GM21723 (cell line): ENCODE measurements around the gene PAQR7.
A peak's percentile ranks its signal among the peaks of the same experiment; 100 is the strongest.

ENCODE experiments used
- ATAC-seq: cut with Tn5 transposase; IDR thresholded peaks from one replicate; pipeline ENCODE4 v1.9.1; 2021; ENCODE audit warnings: mild to moderate bottlenecking, moderate library complexity; ENCODE audit not compliant: unreplicated experiment

Gene PAQR7

DNA sequence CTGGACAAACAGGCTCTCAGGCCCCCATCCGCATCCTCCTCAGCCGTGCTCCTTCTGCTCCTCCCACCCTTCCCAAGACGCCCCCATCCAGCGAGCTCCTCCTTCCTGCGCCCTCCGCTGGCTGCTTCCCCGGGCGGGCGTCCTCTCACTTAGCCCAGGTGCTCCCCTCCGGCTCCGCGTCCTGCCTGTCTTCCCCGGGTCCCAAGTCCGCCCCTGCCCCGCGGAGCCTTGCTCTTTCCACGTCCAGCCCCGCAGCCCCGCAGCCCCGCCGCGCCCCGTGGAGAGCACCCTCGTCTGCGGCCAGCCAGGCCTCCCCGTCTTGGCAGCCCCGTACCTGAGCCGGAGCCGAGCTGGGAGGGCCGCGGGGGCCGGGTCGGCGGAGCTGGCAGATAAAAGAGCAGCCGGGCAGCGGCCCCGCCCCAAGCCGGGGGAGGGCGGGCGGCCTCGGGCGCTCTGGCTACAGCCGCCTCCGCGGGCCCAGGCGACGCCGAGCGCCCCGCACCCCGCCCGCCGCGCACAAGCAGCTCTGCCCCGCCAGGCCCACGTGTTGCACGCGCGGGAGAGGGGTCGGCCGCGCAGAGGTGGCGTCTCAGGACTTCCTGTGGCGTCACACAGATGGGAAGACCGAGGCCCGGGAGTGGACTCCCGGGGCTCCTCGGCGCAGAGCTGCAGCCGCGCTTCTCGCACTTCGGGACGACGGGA is at the start of gene PAQR7:
Gene PAQR7 (minus strand): TSS at position 555 of the 702 bp plus-strand sequence. CDS start 11,869 bp downstream, outside the sequence.
- ATAC-seq = peak; percentile 67

- no peak for ATAC-seq
Observed at GRCh38 chr1:25924454-25924853, 48.9 kb upstream of the PAQR7 start.

DNA sequence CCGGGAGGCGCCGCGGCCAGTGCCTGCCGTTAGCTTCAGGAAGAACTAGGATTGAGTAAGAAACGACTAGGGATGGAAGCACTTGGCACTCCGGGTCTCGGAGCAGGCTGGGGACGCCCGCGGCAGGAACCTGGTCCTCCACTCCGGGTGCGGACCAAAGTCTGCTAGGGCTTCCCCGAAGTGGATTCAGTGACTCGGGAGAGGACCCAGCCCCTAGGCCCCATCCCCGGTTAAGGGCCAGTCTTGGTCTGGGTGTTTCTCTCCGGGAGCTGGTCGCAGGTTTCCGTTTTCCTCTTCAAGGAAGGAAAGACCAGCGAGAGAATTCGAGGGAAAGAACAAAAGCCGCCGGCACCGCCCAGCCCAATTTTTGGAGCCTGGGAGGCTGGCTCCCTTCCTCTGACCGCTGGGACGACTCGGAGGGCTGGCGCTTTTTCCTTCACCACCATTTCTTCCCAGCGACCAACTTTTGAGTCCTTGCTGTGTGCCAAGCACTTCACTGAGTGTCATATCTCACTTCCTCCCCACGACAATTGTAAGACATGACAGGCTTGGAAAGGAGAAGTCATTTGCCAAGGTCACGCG is 47.6 kb upstream of the PAQR7 start:
- no peak for ATAC-seq

GRCh38 chr1:25922056-25922970 is 46.8 kb upstream of the PAQR7 start:
- ATAC-seq = no peak

- no peak for ATAC-seq
Observed at GRCh38 chr1:25918615-25919014, 43.1 kb upstream of the PAQR7 start.

- ATAC-seq = no peak
Observed at GRCh38 chr1:25917996-25918395, 42.5 kb upstream of the PAQR7 start.

DNA sequence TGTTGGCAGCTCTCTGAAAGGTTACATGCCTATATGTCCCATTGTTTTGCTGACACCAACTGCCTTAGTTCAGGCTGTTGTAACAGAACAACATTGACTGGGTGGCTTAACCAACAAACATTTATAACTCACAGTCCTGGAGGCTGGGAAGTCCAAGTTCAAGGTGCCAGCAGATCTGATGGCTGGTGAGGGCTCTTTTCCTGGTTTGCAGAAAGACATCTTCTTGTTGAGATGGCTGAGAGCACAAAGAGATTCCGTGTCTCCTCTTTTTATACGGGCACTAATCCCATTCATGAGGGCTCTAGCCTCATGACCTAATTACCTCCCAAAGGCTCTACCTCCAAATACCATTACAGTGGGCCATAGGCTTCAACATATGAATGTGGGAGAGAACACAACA is 41.0 kb upstream of the PAQR7 start:
- ATAC-seq = no peak

DNA sequence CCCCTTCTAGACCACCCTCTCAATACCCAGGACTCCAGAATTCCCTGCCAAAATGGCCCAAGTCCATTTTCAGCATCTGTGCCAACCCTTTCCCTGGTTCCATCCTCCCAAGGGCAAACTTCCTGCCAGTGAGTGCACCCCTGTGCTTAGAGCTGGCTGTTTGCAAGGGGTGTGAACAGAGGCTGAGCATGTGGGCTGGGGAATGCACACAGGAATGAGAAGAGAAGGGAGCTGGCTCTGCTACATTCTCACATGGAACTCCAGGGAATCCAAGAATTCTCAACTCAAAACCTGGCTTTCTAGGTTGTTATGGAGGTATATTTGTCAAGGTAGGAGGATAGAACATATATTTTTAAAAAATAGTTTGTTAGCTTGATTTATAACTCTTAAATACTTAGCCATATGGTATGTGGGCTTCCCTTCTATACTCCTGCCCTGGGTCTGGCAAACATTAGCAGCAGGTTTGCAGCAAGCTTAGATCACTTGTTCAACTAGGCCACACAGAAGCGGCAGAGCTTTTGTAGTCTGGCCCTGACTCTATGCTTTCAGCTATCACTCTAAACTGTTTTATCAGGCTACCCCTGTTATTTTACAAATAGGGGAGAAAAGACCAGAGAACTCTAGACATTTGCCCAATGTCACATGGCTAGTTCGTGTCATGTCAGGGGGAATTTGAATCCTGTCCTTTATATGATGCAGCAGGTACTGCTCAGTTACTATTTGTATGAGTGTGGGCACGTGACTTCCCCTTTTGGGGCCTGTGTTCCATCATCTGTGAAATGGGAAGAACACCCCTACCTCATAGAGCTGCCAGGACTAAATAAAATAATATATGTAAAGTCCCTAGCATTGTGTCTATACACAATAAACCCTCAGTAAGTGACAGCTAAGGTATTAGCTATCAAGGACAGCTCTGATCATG is 38.8 kb upstream of the PAQR7 start:
- no peak for ATAC-seq

- ATAC-seq = no peak
Observed at GRCh38 chr1:25913206-25913605, 37.7 kb upstream of the PAQR7 start.

GRCh38 chr1:25912076-25912831 is 36.7 kb upstream of the PAQR7 start:
- no peak for ATAC-seq

GRCh38 chr1:25911162-25911561 is 35.7 kb upstream of the PAQR7 start:
- ATAC-seq = no peak

DNA sequence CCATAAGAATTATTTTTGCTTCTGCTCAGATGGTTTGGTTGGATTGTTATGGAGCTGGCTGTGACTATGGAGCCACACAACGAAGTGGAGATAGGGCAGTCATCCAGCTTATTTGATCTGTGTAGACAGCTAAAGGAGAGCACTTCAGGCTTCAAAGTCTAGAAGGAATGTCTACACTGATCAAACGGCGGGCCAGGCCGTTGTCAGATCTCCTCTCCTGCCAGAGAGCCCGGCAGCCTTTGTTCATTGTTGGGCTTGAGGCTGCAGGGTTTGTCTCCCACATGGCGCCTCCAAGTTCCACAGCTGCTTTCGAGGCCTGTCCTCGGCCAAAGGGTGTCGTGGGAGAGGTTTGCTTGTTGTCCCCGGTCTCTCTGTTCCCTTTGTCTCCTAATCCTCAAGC is 33.5 kb upstream of the PAQR7 start:
- ATAC-seq = no peak

DNA sequence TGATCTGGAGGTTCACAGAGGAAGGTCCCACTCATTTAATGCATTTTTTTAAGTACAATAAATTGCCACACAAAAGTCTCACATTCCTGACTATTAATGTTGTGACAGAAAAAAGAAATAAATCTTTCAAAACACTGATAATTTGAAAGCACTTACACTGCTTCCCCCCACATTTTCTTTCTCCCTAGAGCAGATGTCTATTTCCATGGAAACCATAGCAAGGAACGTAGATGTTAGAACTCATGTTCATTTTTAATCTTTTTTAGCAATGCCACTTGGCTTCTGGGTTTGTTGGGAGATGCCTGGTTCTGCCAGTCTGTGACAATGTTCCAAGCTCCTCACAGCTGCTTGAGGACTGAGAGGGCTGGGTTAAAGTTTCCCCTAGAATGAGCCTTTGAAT is 32.7 kb upstream of the PAQR7 start:
- no peak for ATAC-seq

GRCh38 chr1:25907601-25908000 is 32.1 kb upstream of the PAQR7 start:
- no peak for ATAC-seq

GRCh38 chr1:25906644-25907300 is 31.3 kb upstream of the PAQR7 start:
- ATAC-seq = no peak

DNA sequence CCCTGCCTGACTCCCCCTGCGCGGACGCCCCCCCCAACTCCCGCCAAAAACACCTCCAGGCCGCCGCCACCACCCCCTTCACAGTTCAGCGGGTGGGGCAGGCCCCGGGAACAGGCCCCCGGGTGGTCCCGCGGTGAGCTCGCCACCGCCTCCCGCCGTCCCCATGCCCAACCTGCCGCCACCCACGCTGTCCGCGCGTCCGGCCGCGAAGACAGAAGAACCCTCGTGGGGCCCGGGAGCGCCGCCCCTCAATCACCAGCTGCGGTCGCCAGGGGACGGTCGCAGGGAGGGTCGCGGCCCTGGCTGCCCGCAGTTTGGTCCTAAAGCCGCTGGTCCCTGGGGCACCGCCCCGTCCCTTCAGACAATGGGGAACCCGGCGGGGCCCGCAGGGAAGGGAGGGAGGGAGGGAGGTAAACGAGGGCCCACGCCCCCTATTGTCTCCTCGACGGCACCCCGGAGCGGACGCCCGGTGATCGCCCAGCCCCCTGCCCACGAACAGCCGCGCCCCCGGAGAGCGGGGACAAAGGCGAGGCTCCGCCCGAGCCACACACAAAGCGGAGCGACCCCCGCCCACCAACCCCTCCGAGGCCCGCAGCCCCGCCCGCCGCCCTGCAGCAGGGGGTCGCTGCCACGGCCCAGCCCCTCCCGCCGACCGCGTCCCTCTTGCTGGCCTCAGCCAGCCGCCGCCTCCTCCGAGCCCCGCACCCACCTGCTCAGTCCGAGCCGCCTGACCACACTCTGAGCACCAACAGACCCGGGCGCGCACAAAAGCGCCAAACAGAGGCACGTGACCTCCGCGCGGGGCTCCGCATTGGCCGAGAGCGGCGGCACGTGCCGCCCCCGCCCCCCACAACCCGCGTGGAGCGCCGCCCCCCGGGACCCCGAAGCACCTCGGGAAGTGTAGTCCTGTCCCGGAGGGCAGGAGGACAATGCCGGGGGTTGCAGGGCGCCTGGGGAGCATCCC is 30.5 kb upstream of the PAQR7 start, which contains the start of gene STMN1:
Gene STMN1 (minus strand): TSS at position 740 of the 964 bp plus-strand sequence. CDS start 1,743 bp downstream, outside the sequence.
- ATAC-seq = peak; percentile 67

DNA sequence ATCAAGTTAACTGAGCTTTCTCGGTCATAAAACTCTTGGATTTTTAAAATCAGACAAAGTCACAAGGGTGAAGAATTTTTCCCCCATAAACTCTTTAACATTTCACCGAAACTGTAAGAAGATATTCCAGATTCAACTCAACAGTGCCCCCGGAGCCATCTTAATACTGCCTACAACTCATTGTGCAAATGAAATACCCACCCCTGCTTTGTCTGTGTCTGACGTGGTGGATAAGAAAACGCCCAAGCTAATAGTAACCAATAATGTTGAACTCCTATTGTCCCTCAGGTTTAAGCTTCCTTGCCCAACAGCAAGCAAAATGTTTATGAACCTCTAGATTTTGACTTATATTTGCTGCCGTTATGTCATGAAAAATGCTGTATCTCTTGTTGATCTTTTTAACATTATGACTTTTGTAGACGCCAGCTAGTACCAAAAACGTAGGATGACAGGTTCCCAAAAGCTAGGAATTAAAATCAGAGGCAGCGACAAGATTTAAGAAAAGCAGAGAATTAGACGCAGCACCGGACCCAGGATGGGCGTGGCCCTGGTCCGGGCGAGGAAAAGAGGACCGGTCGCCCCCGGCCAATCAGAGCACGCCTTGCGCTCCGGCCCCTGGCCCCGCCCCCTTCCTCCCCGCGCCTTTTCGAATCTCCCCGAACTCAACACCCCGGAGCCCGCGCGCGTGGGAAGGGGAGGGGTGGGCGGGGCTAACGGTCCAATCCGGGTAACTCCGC is 29.6 kb upstream of the PAQR7 start:
- ATAC-seq = peak; percentile 81
